Subcutaneous adipose tissue (tissue), 4 donors: ENCODE measurements around the gene MDGA2. TPM values are rescaled to one million over a fixed set of nuclear protein-coding genes. Genes with fewer than 3 reads are reported as not detected.

ENCODE experiments used
- total RNA-seq, 4 donors: library from RNA; depleted of rRNA; stranded (reverse); fragments of >200 nt; gene quantifications; one replicate each; pipeline ENCODE4 v1.1.0, GENCODE V29; 2016
- TF ChIP-seq, protein P1 (sequence below): fragments of 450-650 bp; IDR thresholded peaks from one replicate; pipeline ENCODE4 v1.5.1; 2016; ENCODE audit warnings: low read depth, mild to moderate bottlenecking, control low read depth, antibody characterized with exemption, moderate library complexity

Gene MDGA2
- total RNA-seq, 4 donors from 2014 or later, result 1.1 TPM; not detected in 3

DNA sequence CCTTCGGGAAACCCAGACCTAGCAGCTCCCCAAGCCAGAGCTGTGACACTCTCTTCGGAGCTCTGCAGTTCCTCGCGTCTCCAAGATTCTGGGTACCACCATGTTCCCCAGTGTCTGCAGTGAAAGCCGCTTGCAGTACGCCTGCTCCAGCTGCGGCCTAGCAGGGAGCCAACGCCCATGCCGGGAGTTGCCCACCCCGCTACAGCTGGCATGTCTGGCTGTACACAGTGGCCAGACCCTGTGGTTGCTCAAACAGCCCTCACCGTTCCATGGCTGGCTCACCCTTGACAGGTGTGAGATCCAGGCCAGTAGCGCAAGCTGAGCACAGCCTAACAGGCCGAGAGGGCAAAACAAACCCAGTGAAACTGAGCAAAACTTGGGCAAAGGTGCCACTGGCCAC is 520.0 kb downstream of the MDGA2 start:
- TF ChIP-seq, protein P1, sequence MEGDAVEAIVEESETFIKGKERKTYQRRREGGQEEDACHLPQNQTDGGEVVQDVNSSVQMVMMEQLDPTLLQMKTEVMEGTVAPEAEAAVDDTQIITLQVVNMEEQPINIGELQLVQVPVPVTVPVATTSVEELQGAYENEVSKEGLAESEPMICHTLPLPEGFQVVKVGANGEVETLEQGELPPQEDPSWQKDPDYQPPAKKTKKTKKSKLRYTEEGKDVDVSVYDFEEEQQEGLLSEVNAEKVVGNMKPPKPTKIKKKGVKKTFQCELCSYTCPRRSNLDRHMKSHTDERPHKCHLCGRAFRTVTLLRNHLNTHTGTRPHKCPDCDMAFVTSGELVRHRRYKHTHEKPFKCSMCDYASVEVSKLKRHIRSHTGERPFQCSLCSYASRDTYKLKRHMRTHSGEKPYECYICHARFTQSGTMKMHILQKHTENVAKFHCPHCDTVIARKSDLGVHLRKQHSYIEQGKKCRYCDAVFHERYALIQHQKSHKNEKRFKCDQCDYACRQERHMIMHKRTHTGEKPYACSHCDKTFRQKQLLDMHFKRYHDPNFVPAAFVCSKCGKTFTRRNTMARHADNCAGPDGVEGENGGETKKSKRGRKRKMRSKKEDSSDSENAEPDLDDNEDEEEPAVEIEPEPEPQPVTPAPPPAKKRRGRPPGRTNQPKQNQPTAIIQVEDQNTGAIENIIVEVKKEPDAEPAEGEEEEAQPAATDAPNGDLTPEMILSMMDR, result no peak

DNA sequence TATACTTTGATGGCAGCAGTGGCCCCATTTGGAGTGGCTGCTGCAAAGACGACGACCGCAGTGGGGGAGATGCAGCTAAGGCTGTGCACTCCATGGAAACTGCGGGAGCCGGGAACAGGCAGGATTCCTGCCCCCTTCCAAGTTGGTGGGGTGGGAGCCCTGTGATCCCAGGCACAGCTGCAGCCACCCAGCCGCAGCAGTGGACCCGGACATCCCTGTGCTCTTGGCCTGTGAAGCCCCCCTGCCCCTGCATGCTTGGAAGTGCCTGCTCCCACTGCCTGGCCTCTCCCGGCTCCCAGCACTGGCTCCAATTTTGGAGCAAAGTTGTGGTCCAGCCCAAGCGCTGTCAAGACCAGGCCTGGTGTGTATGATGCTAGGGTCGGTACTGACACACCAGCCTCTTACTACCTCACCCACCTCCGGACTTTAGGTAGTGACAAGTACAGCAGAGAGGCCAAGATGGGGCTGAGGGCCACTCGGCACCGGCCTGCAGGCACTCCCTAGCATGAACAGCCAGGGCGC is 521.1 kb downstream of the MDGA2 start:
- TF ChIP-seq, protein P1, result no peak

DNA sequence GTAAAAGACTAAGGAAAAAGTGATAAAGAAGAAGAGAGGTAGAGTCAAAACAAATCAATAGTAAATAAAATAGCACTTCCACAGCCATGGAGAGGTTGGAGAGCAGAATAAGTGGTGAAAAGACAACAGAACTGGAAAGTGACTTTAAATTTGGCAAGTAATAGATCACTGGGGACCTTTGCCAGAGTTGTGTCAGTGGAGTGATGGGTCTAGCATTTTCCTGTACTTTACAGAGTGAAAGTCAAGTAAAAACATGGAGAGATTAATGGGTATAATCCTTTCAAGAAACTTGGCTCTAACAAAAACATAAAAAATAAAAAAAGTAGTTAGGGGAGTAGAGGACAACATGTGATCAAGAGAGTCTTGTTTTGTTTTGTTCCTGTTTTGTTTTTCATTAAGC is 521.7 kb downstream of the MDGA2 start:
- TF ChIP-seq, protein P1, result no peak

DNA sequence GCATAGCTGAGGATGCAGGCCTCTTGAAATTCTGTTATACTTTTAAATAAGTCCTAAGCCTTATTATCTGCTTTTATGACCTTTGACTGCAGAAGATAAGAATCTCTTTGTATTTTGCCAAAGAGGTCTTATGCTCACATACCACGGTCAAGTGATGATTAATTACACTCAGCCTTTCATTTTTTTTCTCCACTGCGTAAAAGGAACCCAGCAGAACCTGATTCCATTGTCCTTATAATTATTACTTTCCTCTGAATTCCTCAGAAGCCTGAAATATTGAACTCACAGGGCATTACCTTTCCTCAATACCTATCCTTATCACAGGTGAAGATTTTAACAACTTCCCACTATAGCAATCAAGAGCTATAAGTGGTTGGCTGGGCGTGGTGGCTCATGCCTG is 525.1 kb downstream of the MDGA2 start:
- TF ChIP-seq, protein P1, result no peak

DNA sequence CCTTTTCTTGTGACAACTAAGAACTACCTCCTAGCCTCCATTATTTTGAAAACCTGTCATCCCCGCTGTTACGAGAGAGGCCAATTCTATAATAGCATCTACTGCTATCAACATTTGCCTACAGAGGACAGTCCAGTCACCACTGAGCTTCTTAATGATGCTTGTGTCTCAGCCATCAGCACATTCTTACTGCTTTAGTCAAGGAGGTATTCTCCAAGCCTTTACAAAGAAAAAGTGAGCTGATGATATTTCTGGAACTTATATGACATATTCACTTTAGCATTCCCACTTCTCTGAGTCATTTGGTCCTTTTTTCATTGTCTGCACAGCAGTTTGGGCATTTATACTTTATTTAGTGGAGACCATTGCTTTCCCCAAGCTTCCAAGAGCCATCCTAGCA is 526.1 kb downstream of the MDGA2 start:
- TF ChIP-seq, protein P1, result no peak

DNA sequence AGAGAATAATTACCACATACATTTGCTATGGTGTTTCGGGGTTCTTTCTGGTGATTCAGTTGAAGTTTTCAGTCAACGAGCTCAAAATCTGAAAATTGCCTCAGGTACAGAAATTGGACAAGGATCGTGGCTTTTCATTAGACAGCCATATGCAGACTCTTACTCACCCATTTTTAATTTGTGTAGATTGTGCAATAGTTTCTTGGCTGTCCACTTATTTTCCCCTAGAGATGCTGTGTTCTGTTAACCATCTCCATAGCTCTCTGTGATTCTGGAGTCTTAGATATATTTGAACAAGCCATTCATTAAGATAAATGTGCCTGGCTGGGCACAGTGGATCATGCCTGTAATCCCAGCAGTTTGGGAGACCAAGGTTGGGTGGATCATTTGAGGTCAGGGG is 526.7 kb downstream of the MDGA2 start:
- TF ChIP-seq, protein P1, result no peak

DNA sequence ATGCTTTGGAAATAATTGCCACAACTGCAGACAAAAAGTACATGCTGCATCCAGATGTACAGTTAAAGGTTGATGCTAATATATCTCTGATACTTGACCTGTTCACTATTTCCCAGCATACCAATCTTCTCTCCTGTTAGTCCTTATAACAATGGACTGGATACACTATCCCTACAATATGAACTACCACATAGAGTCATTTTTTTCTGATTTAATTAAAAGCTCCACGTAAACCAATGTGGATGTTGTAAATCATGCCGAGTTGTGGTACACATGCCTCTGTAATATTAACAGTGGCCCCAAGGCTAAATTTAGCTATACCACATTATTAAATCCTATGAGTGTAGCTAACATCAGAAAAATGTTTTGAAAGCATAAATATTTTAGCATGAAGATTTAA is 554.8 kb downstream of the MDGA2 start:
- TF ChIP-seq, protein P1, result no peak
